GM12878 (cell line): ENCODE data around the gene TEAD4. TPM values are rescaled to one million over a fixed set of nuclear protein-coding genes. Genes with fewer than 3 reads are reported as not detected.

ENCODE experiments used
- ATAC-seq: fragments of 200-7000 bp; cut with Tn5 transposase; 3 replicates; pipeline ENCODE4 v1.9.1; 2020; ENCODE audit warnings: mild to moderate bottlenecking, moderate library complexity
- BruUV-seq: library from RNA; stranded (reverse); fragments of 400-500 nt; replicated peaks from 2 replicates; lab custom pipeline; 2021; lab: Mats Ljungman, UMichigan
- CTCF ChIA-PET: fragments of 300-600 bp; sonication (Branson Sonifier 250); formaldehyde crosslinking; extraction: SDS; loops from one replicate; lab custom pipeline; 2021; ENCODE audit warnings: inconsistent platforms; lab: Yijun Ruan, JAX
- POLR2A ChIA-PET: fragments of 350-600 bp; formaldehyde crosslinking; extraction: SDS; loops from one replicate; lab custom pipeline; 2021; ENCODE audit warnings: inconsistent platforms; lab: Charles Lee
- RAD21 ChIA-PET: fragments of 300-600 bp; sonication (Branson Sonifier 250); formaldehyde crosslinking; loops from one replicate; lab custom pipeline; 2023; ENCODE audit warnings: antibody characterized with exemption; ENCODE audit not compliant: unreplicated experiment; lab: Charles Lee
- SMC1A ChIA-PET: fragments of 300-600 bp; sonication (Branson Sonifier 250); formaldehyde crosslinking; loops from one replicate; lab custom pipeline; 2023; ENCODE audit not compliant: unreplicated experiment, uncharacterized antibody; lab: Charles Lee
- DNase-seq: peaks from one replicate; pipeline ENCODE4 v3.0.0-alpha.2; 2011; ENCODE audit warnings: low read depth, low spot score
- FAIRE-seq: peaks from 3 replicates; lab custom pipeline; 2011; peaks lifted over from hg19 to GRCh38; lab: Jason Lieb, UNC
- H2AFZ ChIP-seq: 2 replicates; pipeline ENCODE4 v1.6.0; 2011; ENCODE audit warnings: low read depth, low read length, control low read depth; ENCODE audit not compliant: control insufficient read depth
- H3K27ac ChIP-seq: 2 replicates; pipeline ENCODE4 v1.5.1; 2011; ENCODE audit warnings: control low read depth; ENCODE audit not compliant: control insufficient read depth, insufficient read depth
- H3K27me3 ChIP-seq, 2 experiments: replicated peaks in 1 of 2; 2 replicates each; pipeline versions ENCODE4 v1.6.0 to v1.6.1; 2011; ENCODE audit warnings: low read length in 1 of 2; ENCODE audit not compliant: control insufficient read depth in 2 of 2, insufficient read depth in 2 of 2
- H3K36me3 ChIP-seq, 2 experiments: 2 replicates each; pipeline ENCODE4 v1.5.1; 2011; ENCODE audit warnings: low read length in 1 of 2; ENCODE audit not compliant: control insufficient read depth in 2 of 2, insufficient read depth in 2 of 2
- H3K4me1 ChIP-seq: 2 replicates; pipeline ENCODE4 v1.6.1; 2011; ENCODE audit warnings: mild to moderate bottlenecking, low read length, moderate library complexity, mixed read lengths; ENCODE audit not compliant: control insufficient read depth, insufficient read depth
- H3K4me2 ChIP-seq: 2 replicates; pipeline ENCODE4 v1.6.0; 2011; ENCODE audit warnings: control low read depth; ENCODE audit not compliant: control insufficient read depth, insufficient read depth
- H3K4me3 ChIP-seq: fragments of 200-600 bp; sonication (generic); 2 replicates; pipeline ENCODE4 v1.5.1; 2016
- H3K79me2 ChIP-seq: 2 replicates; pipeline ENCODE4 v1.6.0; 2011; ENCODE audit warnings: low read length; ENCODE audit not compliant: control insufficient read depth, insufficient read depth
- H3K9ac ChIP-seq: 2 replicates; pipeline ENCODE4 v1.8.0; 2011; ENCODE audit warnings: low read length, control low read depth, mixed read lengths; ENCODE audit not compliant: control insufficient read depth, insufficient read depth
- H3K9me3 ChIP-seq: replicated peaks from 3 replicates; pipeline ENCODE4 v1.5.1; 2011; ENCODE audit warnings: mild to moderate bottlenecking, low read length; ENCODE audit not compliant: control insufficient read depth, insufficient read depth
- H4K20me1 ChIP-seq: 2 replicates; pipeline ENCODE4 v1.6.0; 2011; ENCODE audit not compliant: control insufficient read depth, insufficient read depth
- ATF2 ChIP-seq: IDR thresholded peaks from 2 replicates; pipeline ENCODE4 v1.6.1; 2012; ENCODE audit warnings: low read length, inconsistent platforms
- BCLAF1 ChIP-seq: fragments of 450-650 bp; IDR thresholded peaks from 2 replicates; pipeline ENCODE4 v1.6.1; 2017; ENCODE audit warnings: antibody characterized with exemption, mild to moderate bottlenecking, moderate library complexity
- LARP7 ChIP-seq: fragments of 450-650 bp; IDR thresholded peaks from 2 replicates; pipeline ENCODE4 v1.6.1; 2017; ENCODE audit warnings: mild to moderate bottlenecking
- MEF2A ChIP-seq: IDR thresholded peaks from 2 replicates; pipeline ENCODE4 v1.6.1; 2011; ENCODE audit warnings: low read depth, mild to moderate bottlenecking, low read length, moderate library complexity; ENCODE audit not compliant: insufficient read depth
- SMAD1 ChIP-seq: fragments of 450-650 bp; IDR thresholded peaks from 2 replicates; pipeline ENCODE4 v1.6.1; 2018; ENCODE audit warnings: mild to moderate bottlenecking, low read depth; ENCODE audit not compliant: partially characterized antibody
- SMC3 ChIP-seq: IDR thresholded peaks from 2 replicates; pipeline ENCODE4 v1.6.1; 2011; ENCODE audit warnings: low read length, improper control_type of control experiment, borderline replicate concordance
- ZBTB33 ChIP-seq: fragments of 450-650 bp; IDR thresholded peaks from 2 replicates; pipeline ENCODE4 v1.6.1; 2017; ENCODE audit warnings: mild to moderate bottlenecking
- WGBS: methylation state at CpG from one replicate; pipeline ENCODE4 v1.1.6; 2016; ENCODE audit warnings: low lambda C conversion rate; ENCODE audit not compliant: insufficient replicate concordance, insufficient coverage; ENCODE audit errors: missing lambda C conversion rate; 5-methylcytosine and 5-hydroxymethylcytosine counted together
- in situ Hi-C: fragments of 300-500 bp; cut with MboI; formaldehyde crosslinking; loops from 9 replicates; pipeline ENCODE4 v1.14.3; 2018; ENCODE audit warnings: mixed read lengths
- intact Hi-C: fragments of 100-400 bp; cut with micrococcal nuclease; formaldehyde crosslinking; loops from one replicate; pipeline ENCODE4 v1.14.2; 2022; ENCODE audit not compliant: unreplicated experiment
- polyA plus RNA-seq, 11 experiments: library from polyadenylated mRNA; depleted of rRNA in 4 of 11; unstranded in 6 of 11; stranded (reverse) in 5 of 11; fragments of >200 nt; fragmentation: Nextera tagmentation in 4 of 11; fragmentation: Illumina TruSeq in 1 of 11; extraction: Ambion mirVana in 4 of 11; extraction: Trizol in 1 of 11; gene quantifications; 1 replicate in 1 of 11; 2 replicates in 10 of 11; pipeline versions ENCODE4 v1.2.1 to v1.2.3, GENCODE V29; 2011 to 2016; ENCODE audit warnings: inconsistent platforms in 2 of 11, missing spikeins in 2 of 11, low read depth in 1 of 11
- total RNA-seq, 4 experiments: library from RNA; depleted of rRNA in 3 of 4; stranded (reverse); fragments of >200 nt in 3 of 4; fragmentation: Illumina TruSeq in 1 of 4; extraction: Trizol in 1 of 4; gene quantifications; 2 replicates each; pipeline versions ENCODE4 v1.2.1 to v1.2.3, GENCODE V29; 2013 to 2021

TEAD4 gene
- total and polyA plus RNA-seq, 10 of the 15 experiments (the other 5 are each of a cell fraction or from before 2014, with no cell fraction given), result 0.04 to 0.68 (median 0.31) TPM; not detected in 4

- no TSS peak for BruUV-seq
- H3K27me3 ChIP-seq, result no peaks in the 10 kb centered on the region; a peak in 1 of 4 replicates
- ChIA-PET SMC1A (no interaction called here), RAD21 (no interaction called here), POLR2A (no interaction called here), CTCF (no interaction called here)
- FAIRE-seq (no peak), ATAC-seq (no peak), DNase-seq (no peak)
- no peak overlapping the region for H2AFZ ChIP-seq
- H3K27ac ChIP-seq, result no peak overlapping the region
- no peaks in the 10 kb centered on the region for H3K9me3 ChIP-seq
- TF ChIP-seq SMAD1 (no peak), ZBTB33 (no peak), SMC3 (no peak), ATF2 (no peak), LARP7 (no peak), BCLAF1 (no peak), MEF2A (no peak)
- in situ Hi-C loops, result no loop called here
- no peaks in the 10 kb centered on the region for H3K79me2 ChIP-seq
- H4K20me1 ChIP-seq, result no peaks in the 10 kb centered on the region
- WGBS, result 38% methylated on average over 15 of the region's 15 CpGs
- H3K4me2 ChIP-seq, result no peak overlapping the region
- intact Hi-C loops, result no loop called here
- no peaks in the 10 kb centered on the region for H3K36me3 ChIP-seq
- H3K4me1 ChIP-seq, result no peaks in the 10 kb centered on the region
- H3K4me3 ChIP-seq, result no peak overlapping the region
- H3K9ac ChIP-seq, result no peak overlapping the region
Observed at GRCh38 chr12:3040026-3040656, 80.9 kb downstream of the TEAD4 start.
